IMR-90 (cell line): ENCODE results near the gene TMEM181. TPM values are rescaled to one million over a fixed set of nuclear protein-coding genes. Genes with fewer than 3 reads are reported as not detected.

ENCODE experiments used
- ATAC-seq: fragments of 200-7000 bp; cut with Tn5 transposase; 2 replicates; pipeline ENCODE4 v1.9.1; 2020; ENCODE audit warnings: low read depth, mild to moderate bottlenecking, moderate library complexity
- BruUV-seq: library from RNA; stranded (reverse); fragments of 400-500 nt; replicated peaks from 2 replicates; lab custom pipeline; 2021; lab: Mats Ljungman, UMichigan
- CTCF ChIA-PET: fragments of 300-600 bp; formaldehyde crosslinking; extraction: SDS; loops from one replicate; lab custom pipeline; 2021; ENCODE audit warnings: antibody characterized with exemption; lab: Yijun Ruan, JAX
- POLR2A ChIA-PET: fragments of 300-600 bp; sonication (Branson Sonifier 250); formaldehyde crosslinking; loops from one replicate; lab custom pipeline; 2022; ENCODE audit warnings: antibody characterized with exemption; ENCODE audit not compliant: unreplicated experiment; lab: Charles Lee
- DNase-seq: peaks from one replicate; pipeline ENCODE4 v3.0.0; 2013
- H2AFZ ChIP-seq: replicated peaks from 2 replicates; pipeline ENCODE3; 2013; ENCODE audit warnings: low read length, mild to moderate bottlenecking; ENCODE audit not compliant: poor library complexity
- H2AK5ac ChIP-seq: 2 replicates; pipeline ENCODE4 v1.6.1; 2013; ENCODE audit warnings: low read depth, low read length, inconsistent platforms
- H2AK9ac ChIP-seq: replicated peaks from 2 replicates; pipeline ENCODE3; 2013; ENCODE audit warnings: mild to moderate bottlenecking, low read depth, low read length, moderate library complexity; ENCODE audit not compliant: poor library complexity
- H2BK120ac ChIP-seq: 2 replicates; pipeline ENCODE4 v1.6.1; 2013; ENCODE audit warnings: low read depth, low read length, inconsistent platforms
- H2BK15ac ChIP-seq: 3 replicates; pipeline ENCODE4 v1.6.1; 2013; ENCODE audit warnings: low read depth, low read length, inconsistent platforms
- H2BK20ac ChIP-seq: 2 replicates; pipeline ENCODE4 v1.6.1; 2013; ENCODE audit warnings: low read depth, mild to moderate bottlenecking, inconsistent platforms, low read length, moderate library complexity
- H2BK5ac ChIP-seq: 2 replicates; pipeline ENCODE4 v1.6.1; 2013; ENCODE audit warnings: mild to moderate bottlenecking, low read depth, low read length, inconsistent platforms; ENCODE audit not compliant: poor library complexity, severe bottlenecking
- H3K14ac ChIP-seq: replicated peaks from 2 replicates; pipeline ENCODE4 v1.6.1; 2013; ENCODE audit warnings: low read depth, low read length, inconsistent platforms
- H3K18ac ChIP-seq: 2 replicates; pipeline ENCODE4 v1.6.1; 2013; ENCODE audit warnings: low read depth, low read length, control low read depth
- H3K23ac ChIP-seq: 2 replicates; pipeline ENCODE4 v1.6.1; 2013; ENCODE audit warnings: low read depth, low read length, inconsistent platforms
- H3K27ac ChIP-seq: 2 replicates; pipeline ENCODE4 v1.5.1; 2013; ENCODE audit warnings: mild to moderate bottlenecking, control low read depth, low read length; ENCODE audit not compliant: insufficient read depth
- H3K27me3 ChIP-seq: 2 replicates; pipeline ENCODE4 v1.6.1; 2013; ENCODE audit warnings: low read length; ENCODE audit not compliant: control insufficient read depth, insufficient read depth
- H3K36me3 ChIP-seq: 2 replicates; pipeline ENCODE4 v1.6.1; 2013; ENCODE audit warnings: low read length, mixed read lengths; ENCODE audit not compliant: control insufficient read depth, insufficient read depth
- H3K4ac ChIP-seq: 2 replicates; pipeline ENCODE4 v1.6.1; 2013; ENCODE audit warnings: low read depth, low read length, inconsistent platforms
- H3K4me1 ChIP-seq: 2 replicates; pipeline ENCODE4 v1.6.1; 2013; ENCODE audit warnings: low read length, mixed read lengths; ENCODE audit not compliant: control insufficient read depth, insufficient read depth
- H3K4me2 ChIP-seq: 2 replicates; pipeline ENCODE4 v1.6.1; 2013; ENCODE audit warnings: low read depth, mild to moderate bottlenecking, control low read depth, low read length, moderate library complexity
- H3K4me3 ChIP-seq: 2 replicates; pipeline ENCODE4 v1.5.1; 2013; ENCODE audit warnings: low read depth, mild to moderate bottlenecking, control low read depth, low read length, moderate library complexity; ENCODE audit not compliant: insufficient read depth
- H3K56ac ChIP-seq: 2 replicates; pipeline ENCODE4 v1.6.1; 2013; ENCODE audit warnings: low read length, inconsistent platforms; ENCODE audit not compliant: insufficient read depth; ENCODE audit errors: extremely low read depth
- H3K79me1 ChIP-seq, 2 experiments: 2 replicates each; pipeline ENCODE4 v1.6.1; 2013; ENCODE audit warnings: low read length in 2 of 2, inconsistent platforms in 1 of 2, low read depth in 1 of 2
- H3K9ac ChIP-seq: 2 replicates; pipeline ENCODE4 v1.6.1; 2013; ENCODE audit warnings: low read depth, low read length, control low read depth
- H3K9me1 ChIP-seq: 2 replicates; pipeline ENCODE4 v1.6.1; 2013; ENCODE audit warnings: low read length, inconsistent platforms; ENCODE audit not compliant: insufficient read depth
- H3K9me3 ChIP-seq: 2 replicates; pipeline ENCODE4 v1.6.1; 2013; ENCODE audit warnings: low read length; ENCODE audit not compliant: control insufficient read depth, insufficient read depth
- H4K20me1 ChIP-seq: 2 replicates; pipeline ENCODE4 v1.6.1; 2013; ENCODE audit warnings: low read length, inconsistent platforms; ENCODE audit not compliant: insufficient read depth
- H4K5ac ChIP-seq: 2 replicates; pipeline ENCODE4 v1.6.1; 2013; ENCODE audit warnings: mild to moderate bottlenecking, low read depth, low read length, control low read depth
- H4K8ac ChIP-seq, 2 experiments: 2 replicates each; pipeline ENCODE4 v1.6.1; 2013; ENCODE audit warnings: low read depth in 2 of 2, low read length in 2 of 2, control low read depth in 1 of 2, inconsistent platforms in 1 of 2
- H4K91ac ChIP-seq: 2 replicates; pipeline ENCODE4 v1.6.1; 2013; ENCODE audit warnings: low read depth, low read length, inconsistent platforms; ENCODE audit not compliant: insufficient read depth
- CHD1 ChIP-seq: IDR thresholded peaks from 2 replicates; pipeline ENCODE4 v1.6.1; 2012; ENCODE audit warnings: low read depth, low read length, improper control_type of control experiment
- ELK1 ChIP-seq: fragments of 150-350 bp; IDR thresholded peaks from 2 replicates; pipeline ENCODE4 v1.6.1; 2016; ENCODE audit warnings: low read depth, mild to moderate bottlenecking, low read length, moderate library complexity, borderline replicate concordance
- FOS ChIP-seq: fragments of 150-350 bp; IDR thresholded peaks from 2 replicates; pipeline ENCODE4 v1.6.1; 2016; ENCODE audit warnings: low read depth, low read length
- MAZ ChIP-seq: IDR thresholded peaks from 2 replicates; pipeline ENCODE4 v1.6.1; 2012; ENCODE audit warnings: low read depth, mild to moderate bottlenecking, low read length, improper control_type of control experiment, moderate library complexity, borderline replicate concordance
- MXI1 ChIP-seq: IDR thresholded peaks from 2 replicates; pipeline ENCODE4 v1.6.1; 2012; ENCODE audit warnings: low read depth, mild to moderate bottlenecking, low read length, moderate library complexity, borderline replicate concordance
- RAD21 ChIP-seq: IDR thresholded peaks from 2 replicates; pipeline ENCODE4 v1.6.1; 2012; ENCODE audit warnings: low read length, improper control_type of control experiment
- RCOR1 ChIP-seq: IDR thresholded peaks from 2 replicates; pipeline ENCODE4 v1.6.1; 2012; ENCODE audit warnings: mild to moderate bottlenecking, low read length, improper control_type of control experiment; ENCODE audit not compliant: insufficient replicate concordance
- SMC3 ChIP-seq: fragments of 150-350 bp; IDR thresholded peaks from 2 replicates; pipeline ENCODE4 v1.6.1; 2016; ENCODE audit warnings: low read depth, mild to moderate bottlenecking, antibody characterized with exemption, low read length, moderate library complexity
- WGBS, 2 experiments: methylation state at CpG; one replicate each; pipeline versions ENCODE4 v1.1.5 to v1.1.7; 2013; ENCODE audit warnings: missing lambda C conversion rate in 2 of 2; ENCODE audit not compliant: insufficient read length in 1 of 2; ENCODE audit errors: extremely low coverage in 2 of 2; 5-methylcytosine and 5-hydroxymethylcytosine counted together
- dilution Hi-C: fragments of 300-500 bp; cut with HindIII; formaldehyde crosslinking; loops from one replicate; pipeline ENCODE4 v1.14.3; 2018; ENCODE audit warnings: low sequenced_read_pairs; ENCODE audit not compliant: unreplicated experiment
- in situ Hi-C: fragments of 300-500 bp; cut with MboI; formaldehyde crosslinking; loops from 3 replicates; pipeline ENCODE4 v1.14.3; 2019; ENCODE audit warnings: low sequenced_read_pairs, inconsistent platforms, mixed read lengths
- intact Hi-C: fragments of 100-400 bp; cut with micrococcal nuclease; formaldehyde crosslinking; loops from 2 replicates; pipeline ENCODE4 v1.10.0; 2022
- polyA plus RNA-seq, 3 experiments: library from polyadenylated mRNA; depleted of rRNA; stranded (reverse); fragments of >200 nt; gene quantifications; 2 replicates each; pipeline ENCODE4 v1.2.3, GENCODE V29; 2012; ENCODE audit warnings: low replicate concordance in 1 of 3
- total RNA-seq: library from RNA; depleted of rRNA; stranded (reverse); fragments of >200 nt; gene quantifications from 2 replicates; pipeline ENCODE4 v1.2.3, GENCODE V29; 2012

TMEM181 gene
- total and polyA plus RNA-seq, 2 of the 4 experiments (the other 2 are of a cell fraction), result 22.8 to 27.8 TPM

- Histone ChIP-seq H3K4me2 (no peak overlapping the region), H2BK5ac (no peak overlapping the region), H2AK5ac (no peak overlapping the region), H2AFZ (no peak overlapping the region), H3K79me1 (no peaks in the 10 kb centered on the region), H3K23ac (no peak overlapping the region), H4K20me1 (no peaks in the 10 kb centered on the region), H3K18ac (no peak overlapping the region), H3K56ac (no peak overlapping the region), H3K27me3 (no peaks in the 10 kb centered on the region), H3K14ac (no peak overlapping the region), H2BK15ac (no peak overlapping the region), H3K27ac (no peak overlapping the region), H4K91ac (no peak overlapping the region), H3K9ac (no peak overlapping the region), H4K8ac (no peak overlapping the region), H2BK20ac (no peak overlapping the region), H3K9me1 (no peaks in the 10 kb centered on the region), H4K5ac (no peak overlapping the region), H3K4me1 (0 out of 2 replicates have a peak, but pooled peaks cover 2% of the 10 kb centered on the region), H3K9me3 (no peaks in the 10 kb centered on the region), H2BK120ac (no peak overlapping the region), H3K4ac (no peak overlapping the region), H2AK9ac (no peak overlapping the region), H3K36me3 (no peaks in the 10 kb centered on the region), H3K4me3 (no peak overlapping the region)
- DNase-seq (no peak), ATAC-seq (no peak)
- dilution Hi-C loops, result no loop called here
- BruUV-seq, result no TSS peak
- POLR2A ChIA-PET, result no interaction called here
- TF ChIP-seq RCOR1, result no peak
- no peak for TF ChIP-seq CHD1
- TF ChIP-seq MAZ, result no peak
- TF ChIP-seq MXI1, result no peak
- no peak for TF ChIP-seq SMC3
- no peak for TF ChIP-seq ELK1
- TF ChIP-seq FOS, result no peak
- TF ChIP-seq RAD21, result no peak
- in situ Hi-C loops, result no loop called here
- CTCF ChIA-PET, result no interaction called here
- WGBS, 2 experiments, result no CpG with 5 or more reads among the region's 2 CpGs
- intact Hi-C loops, result no loop called here
Measured at GRCh38 chr6:158680015-158680414, 120.1 kb downstream of the TMEM181 start.
